ENCODE measurements around the gene MAP1LC3B2. TPM values are rescaled to one million over a fixed set of nuclear protein-coding genes. Genes with fewer than 3 reads are reported as not detected.

Gene MAP1LC3B2
- total RNA-seq, 1 donor from 2014 or later: 0.57 TPM

DNA sequence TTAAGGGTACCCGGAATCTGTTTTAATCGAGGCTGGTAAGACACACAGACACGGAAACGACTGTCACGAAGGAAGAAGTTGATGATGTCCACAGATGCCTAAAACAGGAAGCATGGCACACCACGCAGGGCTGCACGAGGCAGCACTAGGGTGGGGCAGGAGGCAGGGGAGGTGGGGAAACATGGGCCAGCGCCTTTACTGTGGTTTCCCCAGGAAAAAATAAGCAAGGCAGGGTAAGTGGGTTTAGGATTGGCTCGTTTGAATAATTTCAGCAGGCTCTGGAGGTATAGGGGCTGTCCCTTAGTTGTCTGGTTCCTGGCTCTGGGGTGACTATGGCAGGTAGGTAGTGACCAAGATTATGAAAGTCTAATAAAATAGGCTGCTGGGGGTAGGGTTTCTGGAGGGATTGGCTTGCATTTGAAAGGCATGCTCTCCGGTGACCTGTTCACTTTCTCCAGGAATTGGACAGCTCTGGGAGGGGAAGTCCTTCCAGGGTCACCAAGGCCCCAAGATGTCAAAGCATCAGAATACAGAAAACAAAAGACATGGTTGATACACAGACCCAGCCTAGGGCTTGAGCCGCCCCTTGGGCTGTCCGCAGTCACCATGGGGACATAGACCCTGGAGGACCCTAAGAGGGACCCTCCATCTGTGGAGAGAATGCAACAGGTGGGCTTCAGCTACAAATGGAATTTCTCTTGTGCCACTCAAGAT, 35.3 kb downstream of the MAP1LC3B2 start:
- peak; percentile 44 for DNase-seq (ENCODE audit: low spot score)
- Mint-ChIP-seq H3K36me3 (ENCODE audit: low read depth) (peaks cover 1% of the 10 kb centered on the region), H3K9me3 (no peaks in the 10 kb centered on the region), H3K27me3 (ENCODE audit: insufficient read depth) (peaks cover 4% of the 10 kb centered on the region), H3K27ac (peak overlapping the region; percentile 73), H3K4me3 (peak overlapping the region; percentile 17), H3K4me1 (ENCODE audit: low read depth) (peaks cover 35% of the 10 kb centered on the region)
- intact Hi-C loops (cut with micrococcal nuclease): loop anchor here (2.0 to 10.0 kb wide), 4 partner anchors 32 to 452 kb away; partner anchors contain the start of gene MED13L

DNA sequence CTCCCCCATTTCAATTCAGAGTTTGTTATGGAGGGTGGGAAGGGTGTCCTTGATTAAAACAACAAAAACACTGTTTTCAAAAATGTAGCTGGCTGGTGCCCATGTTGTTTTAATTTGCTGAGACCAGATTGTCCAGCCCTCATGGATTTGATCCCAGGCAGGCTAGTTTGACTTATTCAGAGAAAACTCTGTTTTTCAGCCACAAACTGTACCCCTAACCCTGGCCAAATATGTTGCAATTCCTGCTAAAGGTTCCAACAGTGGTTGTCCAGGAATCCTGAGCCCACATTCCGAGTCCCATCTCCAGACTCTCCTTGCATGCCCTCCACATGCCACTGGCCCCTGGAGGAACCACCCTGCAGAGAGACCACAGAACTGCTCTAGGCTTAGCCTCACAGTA, 36.0 kb downstream of the MAP1LC3B2 start:
- no peak for DNase-seq (ENCODE audit: low spot score)
- H3K9me3 Mint-ChIP-seq: no peaks in the 10 kb centered on the region
- peaks cover 4% of the 10 kb centered on the region for H3K27me3 Mint-ChIP-seq (ENCODE audit: insufficient read depth)
- peaks cover 40% of the 10 kb centered on the region for H3K4me1 Mint-ChIP-seq (ENCODE audit: low read depth)
- intact Hi-C loops (cut with micrococcal nuclease): loop anchor here (2.0 to 10.0 kb wide), 4 partner anchors 32 to 453 kb away; partner anchors contain the start of gene MED13L
- no peak overlapping the region for H3K4me3 Mint-ChIP-seq
- peaks cover 1% of the 10 kb centered on the region for H3K36me3 Mint-ChIP-seq (ENCODE audit: low read depth)
- no peak overlapping the region for H3K27ac Mint-ChIP-seq

DNA sequence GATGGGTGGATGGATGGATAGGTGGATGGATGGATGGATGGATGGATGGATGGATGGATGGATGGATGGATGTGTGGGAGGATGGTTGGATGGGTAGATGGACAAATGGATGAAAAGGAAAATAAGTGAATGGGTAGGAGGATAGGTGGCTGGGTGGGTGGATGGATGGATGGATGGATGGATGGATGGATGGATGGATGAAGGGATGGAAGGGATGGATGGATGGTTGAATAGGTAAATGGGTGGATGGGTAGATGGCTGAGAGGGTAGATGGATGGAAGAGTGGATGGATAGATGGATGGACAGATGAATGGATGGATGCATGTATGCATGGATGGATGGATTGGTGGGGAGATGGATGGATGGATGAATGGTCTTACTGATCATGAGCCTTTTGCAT, 36.5 kb downstream of the MAP1LC3B2 start:
- no peak overlapping the region for H3K4me3 Mint-ChIP-seq
- H3K27ac Mint-ChIP-seq: no peak overlapping the region
- no peaks in the 10 kb centered on the region for H3K9me3 Mint-ChIP-seq
- intact Hi-C loops (cut with micrococcal nuclease): loop anchor here (2.0 to 10.0 kb wide), 4 partner anchors 33 to 453 kb away; partner anchors contain the start of gene MED13L
- peaks cover 1% of the 10 kb centered on the region for H3K36me3 Mint-ChIP-seq (ENCODE audit: low read depth)
- DNase-seq (ENCODE audit: low spot score): no peak
- H3K27me3 Mint-ChIP-seq (ENCODE audit: insufficient read depth): peaks cover 4% of the 10 kb centered on the region
- H3K4me1 Mint-ChIP-seq (ENCODE audit: low read depth): peaks cover 40% of the 10 kb centered on the region

DNA sequence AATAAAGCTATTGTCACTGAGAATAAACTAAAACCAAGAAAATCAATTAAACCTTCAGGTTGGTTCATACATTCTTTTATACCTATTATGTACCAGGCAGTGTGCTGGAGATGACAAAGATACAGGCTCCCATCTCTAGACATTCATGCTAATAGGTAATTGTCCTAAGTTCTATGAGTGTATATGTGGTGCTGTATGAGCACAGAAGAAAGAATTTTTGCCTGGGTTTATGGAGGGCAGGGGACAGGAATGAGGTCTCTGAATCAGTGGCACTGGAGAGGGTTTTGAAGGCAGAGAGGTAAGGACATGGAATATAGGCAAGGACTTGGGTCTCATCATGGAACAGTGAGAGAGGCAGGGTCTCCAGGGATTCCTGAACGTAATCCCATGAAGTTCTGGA, 38.7 kb downstream of the MAP1LC3B2 start:
- H3K27me3 Mint-ChIP-seq (ENCODE audit: insufficient read depth): peaks cover 4% of the 10 kb centered on the region
- intact Hi-C loops (cut with micrococcal nuclease): loop anchor here (5.0 to 10.0 kb wide), 3 partner anchors 63 to 456 kb away; partner anchors contain the start of gene MED13L
- no peak overlapping the region for H3K27ac Mint-ChIP-seq
- H3K9me3 Mint-ChIP-seq: no peaks in the 10 kb centered on the region
- H3K36me3 Mint-ChIP-seq (ENCODE audit: low read depth): peaks cover 1% of the 10 kb centered on the region
- no peak for DNase-seq (ENCODE audit: low spot score)
- peaks cover 50% of the 10 kb centered on the region for H3K4me1 Mint-ChIP-seq (ENCODE audit: low read depth)
- H3K4me3 Mint-ChIP-seq: no peak overlapping the region

DNA sequence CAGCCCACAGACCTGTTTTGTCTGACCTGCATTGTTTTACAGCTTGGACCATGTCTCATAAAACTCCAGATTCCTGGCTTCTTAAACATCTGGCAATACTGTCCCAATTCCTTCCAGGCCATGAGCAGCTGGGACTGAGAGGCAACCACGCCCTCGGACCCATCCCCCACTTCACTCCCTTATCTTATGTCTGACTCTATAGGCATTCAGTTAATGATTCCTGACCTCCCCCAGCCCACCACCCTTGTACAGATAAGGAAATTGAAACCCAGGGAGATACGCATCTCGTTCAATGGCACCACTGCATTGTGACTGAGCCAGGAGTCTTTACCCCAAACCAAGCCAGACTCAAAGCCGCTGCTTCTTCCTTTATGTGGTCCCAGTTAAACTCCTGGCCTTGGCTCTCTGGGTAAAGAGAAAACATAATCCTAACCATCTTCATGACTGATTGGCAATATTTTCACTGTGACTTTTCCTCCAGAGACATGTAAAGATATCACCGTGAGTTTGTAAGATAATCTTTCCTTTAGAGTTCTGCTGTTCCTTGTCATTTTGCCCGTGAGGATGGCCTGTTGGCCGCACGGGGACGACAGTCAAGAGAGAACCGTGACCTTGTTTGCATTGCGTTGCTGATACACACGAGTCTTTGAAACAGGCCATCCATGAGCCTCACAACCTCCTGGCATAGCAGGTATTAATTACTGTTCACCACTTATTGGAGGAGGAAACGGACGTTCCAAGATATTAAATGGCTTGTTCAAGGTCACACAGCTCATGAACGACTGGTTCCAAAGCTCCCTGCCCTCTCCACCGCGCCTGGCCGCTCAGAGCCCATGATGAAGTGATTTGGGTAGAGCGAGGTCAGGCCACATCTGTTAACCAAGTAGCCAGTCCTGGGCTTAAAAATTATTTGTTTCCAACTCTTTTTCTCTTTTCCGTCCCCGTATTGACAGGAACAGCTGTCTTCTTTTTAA, 39.4 kb downstream of the MAP1LC3B2 start:
- Mint-ChIP-seq H3K4me3 (no peak overlapping the region), H3K27ac (no peak overlapping the region), H3K27me3 (ENCODE audit: insufficient read depth) (peaks cover 4% of the 10 kb centered on the region), H3K4me1 (ENCODE audit: low read depth) (peaks cover 49% of the 10 kb centered on the region), H3K36me3 (ENCODE audit: low read depth) (peaks cover 1% of the 10 kb centered on the region), H3K9me3 (no peaks in the 10 kb centered on the region)
- intact Hi-C loops (cut with micrococcal nuclease): loop anchor here (5.0 to 10.0 kb wide), 3 partner anchors 64 to 456 kb away; partner anchors contain the start of gene MED13L
- DNase-seq (ENCODE audit: low spot score): no peak

DNA sequence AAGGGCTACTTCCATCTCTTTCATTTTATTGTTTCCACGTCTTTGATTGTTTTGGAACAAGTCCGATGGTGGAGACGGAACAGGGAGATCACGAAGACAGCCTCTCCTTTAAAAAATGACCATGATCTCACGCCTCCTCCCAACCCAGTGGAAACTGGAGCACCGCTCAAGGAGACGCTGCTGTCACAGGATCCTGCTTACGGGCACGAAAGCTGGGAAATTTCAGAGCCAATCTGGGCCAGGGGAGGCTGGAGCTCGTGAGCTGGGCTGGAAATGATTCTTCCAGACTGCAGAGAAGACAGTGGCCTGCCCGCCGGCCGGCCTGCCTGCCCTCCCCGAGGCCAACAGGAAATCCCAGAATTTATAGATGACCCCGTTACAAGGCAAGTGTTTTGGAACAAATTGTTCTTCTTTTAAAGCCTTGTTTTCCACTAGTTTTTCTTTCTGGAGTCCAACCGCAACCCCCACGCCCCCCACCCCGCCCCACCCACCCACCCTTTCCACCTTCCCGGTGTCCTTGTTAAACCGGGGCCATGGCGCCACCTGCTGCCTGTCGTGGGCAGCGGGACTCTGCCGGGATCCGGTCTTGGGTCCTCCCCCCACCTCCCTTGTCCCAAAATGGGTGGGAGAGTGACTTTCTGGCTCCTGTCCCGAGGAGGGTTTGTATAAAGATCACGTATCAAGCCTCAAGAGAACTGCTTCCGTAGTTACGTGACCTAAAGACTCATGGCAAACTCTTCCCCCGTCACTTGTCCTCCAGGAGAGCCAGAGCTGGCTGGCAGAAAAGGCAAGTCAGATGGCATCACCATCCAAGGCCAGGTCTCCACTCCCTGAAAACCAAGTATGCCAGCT, 40.3 kb downstream of the MAP1LC3B2 start:
- peaks cover 4% of the 10 kb centered on the region for H3K27me3 Mint-ChIP-seq (ENCODE audit: insufficient read depth)
- no peaks in the 10 kb centered on the region for H3K36me3 Mint-ChIP-seq (ENCODE audit: low read depth)
- H3K4me1 Mint-ChIP-seq (ENCODE audit: low read depth): peaks cover 42% of the 10 kb centered on the region

DNA sequence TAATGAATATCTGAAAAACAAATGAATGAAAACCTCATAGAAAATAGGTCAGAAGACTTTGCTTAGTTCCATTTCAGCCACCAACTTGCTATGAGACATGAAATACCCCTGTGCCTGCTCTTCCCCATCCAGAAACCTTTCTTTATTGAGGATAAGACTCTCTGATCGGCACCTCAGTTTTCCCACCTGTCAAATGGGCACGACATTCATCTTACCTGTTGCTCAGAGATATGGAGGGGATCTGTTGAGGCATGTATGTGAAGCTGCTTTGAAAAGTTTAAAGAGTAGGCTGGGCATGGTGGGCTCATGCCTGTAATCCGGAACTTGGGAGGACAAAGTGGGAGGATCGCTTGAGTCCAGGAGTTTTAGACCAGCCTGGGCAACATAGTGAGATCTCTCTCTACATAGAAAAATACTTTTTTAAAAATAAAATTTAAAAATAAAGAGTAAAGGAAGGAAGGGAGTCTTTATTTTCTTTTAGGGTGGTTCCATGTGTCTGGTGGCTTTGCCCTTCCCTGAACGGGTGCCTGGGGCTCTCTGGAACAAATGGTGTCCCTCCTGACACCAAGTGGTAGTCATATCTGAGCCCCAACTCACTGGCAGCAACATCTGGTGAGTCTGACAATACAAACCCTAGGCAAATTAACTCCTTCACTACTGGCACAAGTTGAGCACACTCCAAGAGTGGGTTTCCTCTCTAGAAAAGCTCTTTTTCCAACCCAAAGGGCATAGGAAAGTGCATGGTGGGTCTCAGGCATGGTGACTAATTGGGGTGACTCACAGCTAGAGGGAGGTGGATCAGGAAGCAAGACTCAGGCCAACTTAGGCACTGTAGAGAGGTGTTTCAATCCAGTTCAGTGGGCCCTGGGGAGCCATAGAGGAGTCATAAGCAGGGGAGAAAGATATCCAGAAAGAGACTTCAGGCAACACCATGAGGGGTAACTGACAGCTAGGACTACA, 42.1 kb downstream of the MAP1LC3B2 start:
- H3K4me1 Mint-ChIP-seq (ENCODE audit: low read depth): peaks cover 36% of the 10 kb centered on the region

More for the DNA sequence above, 40.3 kb downstream of the MAP1LC3B2 start:
- Mint-ChIP-seq H3K9me3 (no peaks in the 10 kb centered on the region), H3K4me3 (no peak overlapping the region), H3K27ac (no peak overlapping the region)
- DNase-seq (ENCODE audit: low spot score): peak; percentile 35
- intact Hi-C loops (cut with micrococcal nuclease): loop anchor here (2.0 to 10.0 kb wide), 4 partner anchors 65 to 601 kb away; partner anchors contain the start of gene MED13L

DNA sequence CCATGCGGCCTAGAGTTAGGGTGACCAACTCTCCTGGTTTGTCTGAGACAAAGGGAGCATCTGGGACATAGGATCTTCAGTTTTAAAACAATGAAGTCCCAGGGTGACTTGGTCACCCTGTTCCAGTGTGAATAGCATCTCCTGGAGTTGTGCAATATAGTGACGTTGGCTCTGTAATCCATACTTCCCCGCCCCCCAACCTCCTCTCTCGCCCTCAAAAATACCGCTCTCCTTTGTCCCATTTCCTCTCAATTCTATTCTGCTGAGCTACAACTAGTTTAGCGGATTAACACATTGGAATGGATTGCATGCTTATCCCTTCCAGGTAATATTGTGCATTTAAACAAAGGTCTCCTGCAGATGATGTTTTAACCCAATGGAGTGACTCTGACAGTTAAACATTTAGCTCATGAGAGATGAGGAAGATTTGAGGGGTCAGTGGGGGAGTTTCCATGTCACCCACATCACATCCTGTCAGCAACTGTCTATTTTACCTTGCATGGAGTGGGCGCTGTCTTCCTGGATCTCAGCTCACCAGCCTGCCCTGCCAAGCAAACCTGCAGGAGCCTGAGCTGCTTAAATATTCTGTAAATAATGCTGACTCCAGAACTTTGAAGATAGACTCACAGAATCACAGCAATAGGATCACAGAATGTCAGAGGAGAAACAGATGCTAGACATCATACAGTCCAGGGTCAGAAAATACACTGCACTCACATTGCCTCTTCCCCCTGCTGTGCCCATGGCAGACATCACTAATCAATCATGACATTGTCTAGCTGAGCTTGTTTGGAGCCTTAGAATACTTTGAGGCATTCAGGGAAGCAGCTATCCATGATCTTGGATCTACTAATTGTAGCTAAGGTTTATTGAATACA, 43.0 kb downstream of the MAP1LC3B2 start:
- no peak for DNase-seq (ENCODE audit: low spot score)
- H3K27ac Mint-ChIP-seq: peak overlapping the region; percentile 43
- H3K27me3 Mint-ChIP-seq (ENCODE audit: insufficient read depth): peaks cover 5% of the 10 kb centered on the region
- H3K9me3 Mint-ChIP-seq: no peaks in the 10 kb centered on the region
- no peak overlapping the region for H3K4me3 Mint-ChIP-seq
- intact Hi-C loops (cut with micrococcal nuclease): loop anchor here (2.0 kb wide), 1 partner anchor 603 kb away; no protein-coding TSS in a partner anchor
- H3K36me3 Mint-ChIP-seq (ENCODE audit: low read depth): no peaks in the 10 kb centered on the region
- peaks cover 39% of the 10 kb centered on the region for H3K4me1 Mint-ChIP-seq (ENCODE audit: low read depth)

More for the DNA sequence above, 42.1 kb downstream of the MAP1LC3B2 start:
- Mint-ChIP-seq H3K36me3 (ENCODE audit: low read depth) (no peaks in the 10 kb centered on the region), H3K27me3 (ENCODE audit: insufficient read depth) (peaks cover 2% of the 10 kb centered on the region), H3K4me3 (no peak overlapping the region), H3K9me3 (no peaks in the 10 kb centered on the region), H3K27ac (peak overlapping the region; percentile 40)
- DNase-seq (ENCODE audit: low spot score): no peak
- intact Hi-C loops (cut with micrococcal nuclease): loop anchor here (2.0 kb wide), 1 partner anchor 602 kb away; no protein-coding TSS in a partner anchor

DNA sequence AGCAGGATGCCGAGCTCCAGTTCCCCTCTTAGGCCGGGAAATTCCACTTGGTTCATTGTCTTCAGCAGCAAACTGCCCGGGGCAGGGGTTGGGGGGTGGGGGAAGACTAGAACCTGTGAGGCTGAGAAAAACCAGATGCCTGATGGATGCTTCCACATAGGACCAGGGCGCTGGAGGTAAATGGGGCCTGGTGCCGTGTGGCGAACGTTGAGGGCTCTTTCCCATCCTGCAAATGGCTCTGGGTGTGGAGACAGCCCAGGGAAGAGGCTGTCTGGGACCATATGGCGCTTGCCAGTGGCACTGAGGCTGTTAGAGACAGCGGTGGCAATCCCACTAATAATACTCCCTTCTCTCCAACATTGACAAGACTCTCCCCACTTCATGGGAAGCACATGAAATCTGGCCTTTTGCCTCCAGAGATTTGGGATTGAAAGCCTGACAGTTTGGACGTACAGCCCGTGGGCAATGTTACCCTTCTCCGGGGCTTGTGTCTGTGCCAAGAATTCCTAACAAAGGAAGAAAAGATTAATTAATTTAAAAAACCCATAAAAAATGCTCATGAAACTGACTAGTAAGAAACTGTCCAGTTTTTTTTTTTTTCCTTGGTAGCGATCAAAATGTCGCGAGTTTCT, 44.5 kb downstream of the MAP1LC3B2 start:
- H3K9me3 Mint-ChIP-seq: no peaks in the 10 kb centered on the region
- intact Hi-C loops (cut with micrococcal nuclease): no loop called here

DNA sequence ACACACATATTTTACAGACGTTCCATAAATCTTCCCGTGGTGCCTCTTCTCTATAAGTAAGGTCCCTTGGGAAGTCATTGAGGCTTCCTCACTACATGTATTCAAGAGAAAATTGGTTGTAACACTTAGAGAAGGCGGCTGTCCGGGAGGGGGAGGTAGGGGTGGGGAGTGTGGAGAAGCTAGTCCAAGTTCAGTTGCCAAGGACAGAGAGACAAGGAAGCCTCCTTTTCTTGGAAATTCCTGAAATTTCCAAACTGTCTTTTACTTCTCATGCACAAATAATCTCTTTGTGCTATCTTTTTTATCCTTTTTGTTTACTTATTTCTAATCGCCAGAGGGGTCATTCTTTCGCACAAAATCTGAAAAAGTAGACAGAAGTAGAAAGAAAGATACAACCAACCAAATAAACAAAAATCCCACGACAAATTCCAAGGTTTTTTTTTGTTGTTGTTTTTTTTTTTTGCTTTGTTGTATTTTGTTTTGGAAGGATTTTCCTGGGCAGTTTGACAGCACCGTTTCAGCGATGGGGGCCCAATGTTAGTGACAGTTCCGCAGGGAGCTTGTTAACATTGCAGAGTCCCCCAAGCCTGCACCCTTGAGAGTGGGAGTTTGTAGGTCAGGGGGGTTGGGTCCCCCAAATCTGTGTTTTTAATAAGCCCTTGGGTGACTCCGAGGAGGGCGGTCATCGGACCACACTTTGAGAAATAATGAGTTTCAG, 45.2 kb downstream of the MAP1LC3B2 start:
- Mint-ChIP-seq H3K4me3 (no peak overlapping the region), H3K27ac (no peak overlapping the region), H3K4me1 (ENCODE audit: low read depth) (peaks cover 39% of the 10 kb centered on the region), H3K27me3 (ENCODE audit: insufficient read depth) (peaks cover 5% of the 10 kb centered on the region), H3K9me3 (no peaks in the 10 kb centered on the region), H3K36me3 (ENCODE audit: low read depth) (no peaks in the 10 kb centered on the region)
- intact Hi-C loops (cut with micrococcal nuclease): no loop called here
- DNase-seq (ENCODE audit: low spot score): no peak

More for the DNA sequence above, 44.5 kb downstream of the MAP1LC3B2 start:
- H3K4me3 Mint-ChIP-seq: no peak overlapping the region
- peaks cover 5% of the 10 kb centered on the region for H3K27me3 Mint-ChIP-seq (ENCODE audit: insufficient read depth)
- H3K36me3 Mint-ChIP-seq (ENCODE audit: low read depth): no peaks in the 10 kb centered on the region
- no peak for DNase-seq (ENCODE audit: low spot score)
- peaks cover 39% of the 10 kb centered on the region for H3K4me1 Mint-ChIP-seq (ENCODE audit: low read depth)
- no peak overlapping the region for H3K27ac Mint-ChIP-seq
